Ovary (tissue), 9 donors: ENCODE results near the gene BNC1. TPM values are rescaled to one million over a fixed set of nuclear protein-coding genes. Genes with fewer than 3 reads are reported as not detected.

Experiments
- DNase-seq, 5 donors: peaks; one replicate each; pipeline ENCODE4 v3.0.0-alpha.2; 2019 to 2020
- H3K27ac ChIP-seq, 2 donors: fragments of 200-600 bp; one replicate each; pipeline versions ENCODE4 v1.5.1 to v1.8.0; 2019 to 2022
- H3K27me3 ChIP-seq: fragments of 200-600 bp; one replicate; pipeline ENCODE4 v1.8.0; 2022
- H3K36me3 ChIP-seq: fragments of 200-600 bp; sonication (generic); one replicate; pipeline ENCODE4 v1.5.1; 2019
- H3K4me1 ChIP-seq: one replicate; pipeline ENCODE4 v1.8.1; 2013; ENCODE audit warnings: mild to moderate bottlenecking, moderate library complexity; ENCODE audit not compliant: insufficient read depth
- H3K4me3 ChIP-seq: fragments of 200-600 bp; sonication (generic); one replicate; pipeline ENCODE4 v1.5.1; 2017
- H3K9me3 ChIP-seq, 2 donors: fragments of 200-600 bp in 1 of 2; sonication (generic) in 1 of 2; one replicate each; pipeline versions ENCODE4 v1.5.1 to v1.8.1; 2013 to 2019; ENCODE audit warnings: mild to moderate bottlenecking in 1 of 2, moderate library complexity in 1 of 2
- CTCF ChIP-seq, 3 donors: fragments of 450-650 bp in 2 of 3; fragments of 200-600 bp in 1 of 3; IDR thresholded peaks; one replicate each; pipeline versions ENCODE4 v1.5.1 to v1.8.0; 2016 to 2022; ENCODE audit warnings: antibody characterized with exemption in 3 of 3, mild to moderate bottlenecking in 1 of 3
- EP300 ChIP-seq: sonication (generic); formaldehyde crosslinking; IDR thresholded peaks from one replicate; pipeline ENCODE4 v1.6.1; 2017; ENCODE audit warnings: antibody characterized with exemption
- POLR2A ChIP-seq: fragments of 450-650 bp; IDR thresholded peaks from one replicate; pipeline ENCODE4 v1.6.1; 2017; ENCODE audit warnings: antibody characterized with exemption, mild to moderate bottlenecking, moderate library complexity
- WGBS, 3 donors: extraction: QIAGEN DNeasy Blood & Tissue Kit in 1 of 3; methylation state at CpG; one replicate each; pipeline versions ENCODE4 v1.1.5 to v1.1.7; 2013 to 2017; 5-methylcytosine and 5-hydroxymethylcytosine counted together
- intact Hi-C, 4 donors: fragments of 100-400 bp; cut with DNase I; formaldehyde crosslinking; loops; one replicate each; pipeline versions ENCODE4 v1.11.0 to v1.15.1; 2022 to 2023
- polyA plus RNA-seq, 2 donors: library from polyadenylated mRNA; stranded (reverse); fragments of 200-250 nt in 1 of 2; fragments of 350-450 nt in 1 of 2; fragmentation: Illumina TruSeq in 1 of 2; extraction: RNeasy Lipid Tissue Mini Kit (QIAGEN cat#74804) in 1 of 2; gene quantifications; one replicate each; pipeline ENCODE4 v1.2.3, GENCODE V29; 2013 to 2014
- total RNA-seq, 7 donors: library from RNA; depleted of rRNA in 2 of 7; stranded (reverse); fragments of >200 nt in 2 of 7; fragmentation: NEBNext Ultra II Directional in 3 of 7; extraction: Animal tissue kit (Norgen Biotek cat#: 25700) in 3 of 7; gene quantifications; one replicate each; pipeline versions ENCODE4 v1.1.0 to v1.2.4, GENCODE V29; 2016 to 2023
- donor health status: DM: no; HTN: no; CAD: no; lungs with moderate emphysema.
- donor health status: DM: no; HTN: no; CAD: no.
- donor health status: Bipolar disorder and iron deficiency.
- donor health status: DM: yes; HTN: yes; CAD: no.
- donor health status: DM: no; HTN: no; CAD: no.
- donor health status: DM: yes; HTN: yes; CAD: no.

BNC1 gene
- total and polyA plus RNA-seq, 9 donors, result 0.23 to 31.6 (median 0.47) TPM

- no peak for DNase-seq
- no peaks in the 10 kb centered on the region for H3K9me3 ChIP-seq
- H3K4me1 ChIP-seq, result no peaks in the 10 kb centered on the region
- intact Hi-C loops, result no loop called here
- 19 to 27% (median 25%) methylated on average over 10 of the region's 10 CpGs for WGBS, 3 donors
- no peak overlapping the region for H3K4me3 ChIP-seq
- TF ChIP-seq EP300 (no peak), POLR2A (no peak), CTCF (IDR thresholded peaks at IDR 0.05) (no peak)
- no peak overlapping the region for H3K27ac ChIP-seq
- H3K36me3 ChIP-seq, result no peaks in the 10 kb centered on the region
- H3K27me3 ChIP-seq, result no peaks in the 10 kb centered on the region
Measured at GRCh38 chr15:83282776-83283137, 1.7 kb downstream of the BNC1 start.

- Histone ChIP-seq H3K4me3 (no peak overlapping the region), H3K9me3 (no peaks in the 10 kb centered on the region), H3K27ac (no peak overlapping the region), H3K36me3 (no peaks in the 10 kb centered on the region), H3K4me1 (no peaks in the 10 kb centered on the region), H3K27me3 (no peaks in the 10 kb centered on the region)
- intact Hi-C loops, result no loop called here
- TF ChIP-seq EP300 (no peak), POLR2A (no peak), CTCF (IDR thresholded peaks at IDR 0.05) (no peak)
- DNase-seq, result no peak
- 77 to 84% (median 83%) methylated on average over 5 of the region's 5 CpGs for WGBS, 3 donors
Measured at GRCh38 chr15:83282141-83282540, 2.3 kb downstream of the BNC1 start.

GRCh38 chr15:83278191-83278590 is 6.3 kb downstream of the BNC1 start:
- H3K27ac ChIP-seq, result no peak overlapping the region
- no peaks in the 10 kb centered on the region for H3K4me1 ChIP-seq
- no peaks in the 10 kb centered on the region for H3K27me3 ChIP-seq
- intact Hi-C loops, result no loop called here
- no peaks in the 10 kb centered on the region for H3K9me3 ChIP-seq
- H3K4me3 ChIP-seq, result no peak overlapping the region
- no peak for DNase-seq
- TF ChIP-seq EP300 (no peak), POLR2A (no peak)
- no peaks in the 10 kb centered on the region for H3K36me3 ChIP-seq

- intact Hi-C loops, result no loop called here
- Histone ChIP-seq H3K27me3 (no peaks in the 10 kb centered on the region), H3K9me3 (no peaks in the 10 kb centered on the region), H3K36me3 (no peaks in the 10 kb centered on the region), H3K4me3 (no peak overlapping the region), H3K27ac (no peak overlapping the region), H3K4me1 (no peaks in the 10 kb centered on the region)
- no peak for TF ChIP-seq CTCF (IDR thresholded peaks at IDR 0.05)
- TF ChIP-seq EP300, result no peak
- TF ChIP-seq POLR2A, result no peak
- no peak for DNase-seq
- 78 to 87% (median 81%) methylated on average over 5 of the region's 5 CpGs for WGBS, 3 donors
Measured at GRCh38 chr15:83276661-83277060, 7.8 kb downstream of the BNC1 start.

- TF ChIP-seq EP300, result no peak
- no peak for TF ChIP-seq POLR2A
- TF ChIP-seq CTCF (IDR thresholded peaks at IDR 0.05), result no peak
- Histone ChIP-seq H3K27ac (no peak overlapping the region), H3K9me3 (no peaks in the 10 kb centered on the region), H3K4me3 (no peak overlapping the region), H3K36me3 (no peaks in the 10 kb centered on the region), H3K4me1 (no peaks in the 10 kb centered on the region), H3K27me3 (no peaks in the 10 kb centered on the region)
- intact Hi-C loops, result no loop called here
- WGBS, 3 donors, result 88 to 94% (median 90%) methylated on average over 3 of the region's 3 CpGs
- no peak for DNase-seq
Measured at GRCh38 chr15:83275412-83275811, 9.1 kb downstream of the BNC1 start.
